Vagina (tissue), 2 donors: ENCODE data around the gene TCOF1. TPM values are rescaled to one million over a fixed set of nuclear protein-coding genes. Genes with fewer than 3 reads are reported as not detected.

Experiments used
- DNase-seq, 2 donors: peaks; one replicate each; pipeline ENCODE4 v3.0.0-alpha.2; 2017; ENCODE audit errors: extremely low spot score in 2 of 2
- H3K27ac ChIP-seq: fragments of 200-600 bp; sonication (generic); one replicate; pipeline ENCODE4 v1.5.1; 2019
- H3K27me3 ChIP-seq: fragments of 200-600 bp; sonication (generic); one replicate; pipeline ENCODE4 v1.5.1; 2019
- H3K36me3 ChIP-seq, 2 donors: fragments of 200-600 bp; sonication (generic); one replicate each; pipeline ENCODE4 v1.5.1; 2017 to 2019
- H3K4me1 ChIP-seq: fragments of 200-600 bp; sonication (generic); one replicate; pipeline ENCODE4 v1.5.1; 2019
- H3K4me3 ChIP-seq, 2 donors: fragments of 200-600 bp; sonication (generic); 1 replicate in 1 of 2; 2 replicates in 1 of 2; pipeline ENCODE4 v1.5.1; 2016 to 2019
- H3K9me3 ChIP-seq: fragments of 200-600 bp; sonication (generic); one replicate; pipeline ENCODE4 v1.5.1; 2019
- CTCF ChIP-seq, 3 experiments: fragments of 450-650 bp in 2 of 3; fragments of 200-600 bp in 1 of 3; sonication (generic) in 1 of 3; IDR thresholded peaks; one replicate each; pipeline ENCODE4 v1.5.1; 2017 to 2019; ENCODE audit warnings: antibody characterized with exemption in 3 of 3, mild to moderate bottlenecking in 2 of 3, moderate library complexity in 2 of 3
- POLR2A ChIP-seq, 2 donors: fragments of 450-650 bp; IDR thresholded peaks; one replicate each; pipeline ENCODE4 v1.6.1; 2017; ENCODE audit warnings: antibody characterized with exemption in 2 of 2, mild to moderate bottlenecking in 2 of 2, moderate library complexity in 2 of 2
- POLR2AphosphoS5 ChIP-seq, 2 donors: sonication (generic); formaldehyde crosslinking; IDR thresholded peaks; one replicate each; pipeline ENCODE4 v1.9.0; 2017; ENCODE audit warnings: antibody characterized with exemption in 2 of 2, mild to moderate bottlenecking in 2 of 2, low read depth in 1 of 2; ENCODE audit not compliant: insufficient read depth in 1 of 2
- intact Hi-C: fragments of 100-400 bp; cut with DNase I; formaldehyde crosslinking; loops from one replicate; pipeline ENCODE4 v1.15.1; 2023
- total RNA-seq: library from RNA; depleted of rRNA; stranded (reverse); fragments of >200 nt; gene quantifications from one replicate; pipeline ENCODE4 v1.2.3, GENCODE V29; 2016

The TCOF1 gene
- total RNA-seq, 1 donor from 2014 or later, result 39.3 TPM

- H3K27ac ChIP-seq, result no peak overlapping the region
Measured at GRCh38 chr5:150376799-150377771, 19.6 kb downstream of the TCOF1 start.

GRCh38 chr5:150377964-150378694 lies 20.6 kb downstream of the TCOF1 start:
- Histone ChIP-seq H3K9me3 (no peaks in the 10 kb centered on the region), H3K4me3 (no peak overlapping the region), H3K27me3 (no peaks in the 10 kb centered on the region), H3K27ac (no peak overlapping the region), H3K4me1 (no peaks in the 10 kb centered on the region), H3K36me3 (peaks cover 0 to 90% of the 10 kb centered on the region in 2 donors)
- intact Hi-C loops, result no loop called here
- TF ChIP-seq POLR2A (IDR thresholded peaks at IDR 0.05) (no peak), CTCF (IDR thresholded peaks at IDR 0.05) (no peak), POLR2AphosphoS5 (IDR thresholded peaks at IDR 0.05; ENCODE audit: insufficient read depth in 1 of 2, low read depth in 1 of 2) (no peak)
- DNase-seq, result no peak

More at GRCh38 chr5:150376799-150377771, 19.6 kb downstream of the TCOF1 start:
- intact Hi-C loops, result no loop called here
- H3K27me3 ChIP-seq, result no peaks in the 10 kb centered on the region
- H3K36me3 ChIP-seq, result peaks cover 0 to 90% of the 10 kb centered on the region in 2 donors
- no peak for TF ChIP-seq CTCF (IDR thresholded peaks at IDR 0.05)
- TF ChIP-seq POLR2AphosphoS5 (IDR thresholded peaks at IDR 0.05; ENCODE audit: insufficient read depth in 1 of 2, low read depth in 1 of 2), result no peak
- no peak for TF ChIP-seq POLR2A (IDR thresholded peaks at IDR 0.05)
- no peak overlapping the region for H3K4me3 ChIP-seq
- DNase-seq, result no peak
- no peaks in the 10 kb centered on the region for H3K4me1 ChIP-seq
- no peaks in the 10 kb centered on the region for H3K9me3 ChIP-seq

GRCh38 chr5:150384701-150385100 lies 27.2 kb downstream of the TCOF1 start:
- H3K27me3 ChIP-seq, result no peaks in the 10 kb centered on the region
- no peaks in the 10 kb centered on the region for H3K9me3 ChIP-seq
- no peak overlapping the region for H3K27ac ChIP-seq
- TF ChIP-seq CTCF (IDR thresholded peaks at IDR 0.05), result no peak
- TF ChIP-seq POLR2A (IDR thresholded peaks at IDR 0.05), result no peak
- TF ChIP-seq POLR2AphosphoS5 (IDR thresholded peaks at IDR 0.05; ENCODE audit: insufficient read depth in 1 of 2, low read depth in 1 of 2), result no peak
- no peak for DNase-seq
- peaks cover 0 to 94% of the 10 kb centered on the region in 2 donors for H3K36me3 ChIP-seq
- intact Hi-C loops, result no loop called here
- no peak overlapping the region for H3K4me3 ChIP-seq
- H3K4me1 ChIP-seq, result no peaks in the 10 kb centered on the region

GRCh38 chr5:150386024-150386855 lies 28.7 kb downstream of the TCOF1 start:
- H3K4me1 ChIP-seq, result no peaks in the 10 kb centered on the region
- no peaks in the 10 kb centered on the region for H3K27me3 ChIP-seq
- H3K27ac ChIP-seq, result no peak overlapping the region
- TF ChIP-seq POLR2AphosphoS5 (IDR thresholded peaks at IDR 0.05; ENCODE audit: insufficient read depth in 1 of 2, low read depth in 1 of 2), result no peak
- no peak for TF ChIP-seq POLR2A (IDR thresholded peaks at IDR 0.05)
- TF ChIP-seq CTCF (IDR thresholded peaks at IDR 0.05), result no peak
- H3K9me3 ChIP-seq, result no peaks in the 10 kb centered on the region
- H3K4me3 ChIP-seq, result no peak overlapping the region
- peaks cover 0 to 89% of the 10 kb centered on the region in 2 donors for H3K36me3 ChIP-seq
- intact Hi-C loops, result no loop called here
- DNase-seq, result no peak
